GM18517 (cell line): ENCODE results near the gene SHISA6.

Source experiments
- ATAC-seq: cut with Tn5 transposase; IDR thresholded peaks from one replicate; pipeline ENCODE4 v1.9.1; 2021; ENCODE audit warnings: mild to moderate bottlenecking, moderate library complexity; ENCODE audit not compliant: unreplicated experiment

SHISA6 gene

GRCh38 chr17:11438673-11439072 is 197.7 kb downstream of the SHISA6 start:
- no peak for ATAC-seq

GRCh38 chr17:11441004-11441403 is 200.0 kb downstream of the SHISA6 start:
- no peak for ATAC-seq

- ATAC-seq: no peak
Measured at GRCh38 chr17:11446316-11446715, 205.3 kb downstream of the SHISA6 start.

GRCh38 chr17:11454096-11454495 is 213.1 kb downstream of the SHISA6 start:
- no peak for ATAC-seq

GRCh38 chr17:11458279-11458678 is 217.3 kb downstream of the SHISA6 start:
- no peak for ATAC-seq

- no peak for ATAC-seq
Measured at GRCh38 chr17:11459861-11460331, 218.9 kb downstream of the SHISA6 start.

GRCh38 chr17:11461993-11462548 is 221.1 kb downstream of the SHISA6 start:
- ATAC-seq: no peak

- no peak for ATAC-seq
Measured at GRCh38 chr17:11467639-11468038, 226.6 kb downstream of the SHISA6 start.

- ATAC-seq: no peak
Measured at GRCh38 chr17:11485336-11486100, 244.5 kb downstream of the SHISA6 start.

GRCh38 chr17:11486101-11486867 is 245.3 kb downstream of the SHISA6 start:
- ATAC-seq: no peak

GRCh38 chr17:11486868-11487310 is 245.9 kb downstream of the SHISA6 start:
- no peak for ATAC-seq

GRCh38 chr17:11487469-11487868 is 246.5 kb downstream of the SHISA6 start:
- ATAC-seq: no peak

GRCh38 chr17:11488407-11488806 is 247.4 kb downstream of the SHISA6 start:
- ATAC-seq: no peak

GRCh38 chr17:11490171-11490755 is 249.2 kb downstream of the SHISA6 start:
- no peak for ATAC-seq

- ATAC-seq: no peak
Measured at GRCh38 chr17:11492511-11492910, 251.5 kb downstream of the SHISA6 start.

- no peak for ATAC-seq
Measured at GRCh38 chr17:11493936-11494335, 252.9 kb downstream of the SHISA6 start.

- no peak for ATAC-seq
Measured at GRCh38 chr17:11495613-11496012, 254.6 kb downstream of the SHISA6 start.

- ATAC-seq: no peak
Measured at GRCh38 chr17:11499881-11500280, 258.9 kb downstream of the SHISA6 start.

GRCh38 chr17:11503308-11504035 is 262.5 kb downstream of the SHISA6 start:
- no peak for ATAC-seq

- ATAC-seq: no peak
Measured at GRCh38 chr17:11506635-11507034, 265.6 kb downstream of the SHISA6 start.

- no peak for ATAC-seq
Measured at GRCh38 chr17:11511696-11512095, 270.7 kb downstream of the SHISA6 start.
